Stimulated activated CD8-positive, alpha-beta memory T cell treated with anti-CD3 and anti-CD28 coated beads, Interleukin-15, amount 100 ng/mL, for 48 hours (primary cell): ENCODE data around the gene NR4A1.

ENCODE experiments used
- DNase-seq, 2 donors: peaks; one replicate each; pipeline ENCODE4 v3.0.0-alpha.2; 2020; ENCODE audit warnings: low read depth in 2 of 2

Gene NR4A1

DNA sequence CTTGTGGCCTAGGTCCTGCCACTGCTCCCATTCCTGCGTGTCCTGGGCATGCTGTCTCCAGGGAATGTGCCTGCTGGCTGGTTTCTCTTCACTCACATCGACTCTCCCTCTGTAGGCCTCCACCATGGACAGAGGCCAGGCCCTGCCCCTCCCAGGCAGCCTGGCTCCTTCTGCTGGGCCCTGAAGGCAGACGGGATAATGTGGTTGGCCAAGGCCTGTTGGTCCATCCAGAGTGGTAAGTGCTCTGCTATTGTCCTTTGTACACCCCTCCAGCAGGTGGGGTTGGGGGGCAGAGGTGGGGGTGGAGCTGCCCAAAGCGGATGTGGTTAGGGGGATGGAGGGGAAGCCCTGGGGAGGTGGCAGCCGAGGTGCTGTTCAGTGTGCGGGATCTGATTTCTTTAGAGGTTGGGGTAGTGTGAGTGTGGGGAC lies 9.5 kb upstream of the NR4A1 start:
- no peak for DNase-seq

DNA sequence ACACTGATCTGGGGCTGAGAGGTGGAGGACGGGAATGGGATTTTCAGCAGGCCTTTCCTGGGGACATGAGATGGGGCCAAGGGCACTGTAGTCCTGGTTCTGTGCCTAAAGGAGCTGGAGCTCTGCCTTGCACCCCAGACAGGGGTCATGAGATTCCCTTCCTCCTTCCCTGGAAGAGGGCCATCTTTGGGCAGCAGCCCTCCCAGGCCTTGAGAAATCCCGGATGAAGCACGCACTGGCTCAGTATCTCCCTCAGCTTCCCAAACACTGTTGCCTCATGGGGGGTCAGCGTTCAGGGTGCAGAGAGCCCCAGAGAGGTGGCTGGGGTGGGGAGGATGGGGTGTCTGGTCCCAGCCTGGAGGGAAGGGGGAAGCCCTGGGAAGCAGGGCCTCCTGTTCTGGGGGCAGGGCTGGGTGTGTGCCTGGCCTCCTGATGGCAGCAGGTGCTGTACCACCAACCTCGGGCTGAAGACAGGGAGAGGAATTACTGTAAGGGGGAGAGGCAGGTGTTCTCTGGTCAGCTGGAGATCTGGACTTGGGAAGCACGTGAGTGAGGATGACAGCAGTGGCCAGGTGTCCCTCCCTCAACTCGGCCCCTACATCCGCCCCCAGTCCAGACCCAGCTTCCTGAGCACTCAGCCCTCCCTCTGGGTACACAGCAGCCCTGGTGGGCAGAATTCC lies 8.4 kb upstream of the NR4A1 start:
- DNase-seq: no peak

DNA sequence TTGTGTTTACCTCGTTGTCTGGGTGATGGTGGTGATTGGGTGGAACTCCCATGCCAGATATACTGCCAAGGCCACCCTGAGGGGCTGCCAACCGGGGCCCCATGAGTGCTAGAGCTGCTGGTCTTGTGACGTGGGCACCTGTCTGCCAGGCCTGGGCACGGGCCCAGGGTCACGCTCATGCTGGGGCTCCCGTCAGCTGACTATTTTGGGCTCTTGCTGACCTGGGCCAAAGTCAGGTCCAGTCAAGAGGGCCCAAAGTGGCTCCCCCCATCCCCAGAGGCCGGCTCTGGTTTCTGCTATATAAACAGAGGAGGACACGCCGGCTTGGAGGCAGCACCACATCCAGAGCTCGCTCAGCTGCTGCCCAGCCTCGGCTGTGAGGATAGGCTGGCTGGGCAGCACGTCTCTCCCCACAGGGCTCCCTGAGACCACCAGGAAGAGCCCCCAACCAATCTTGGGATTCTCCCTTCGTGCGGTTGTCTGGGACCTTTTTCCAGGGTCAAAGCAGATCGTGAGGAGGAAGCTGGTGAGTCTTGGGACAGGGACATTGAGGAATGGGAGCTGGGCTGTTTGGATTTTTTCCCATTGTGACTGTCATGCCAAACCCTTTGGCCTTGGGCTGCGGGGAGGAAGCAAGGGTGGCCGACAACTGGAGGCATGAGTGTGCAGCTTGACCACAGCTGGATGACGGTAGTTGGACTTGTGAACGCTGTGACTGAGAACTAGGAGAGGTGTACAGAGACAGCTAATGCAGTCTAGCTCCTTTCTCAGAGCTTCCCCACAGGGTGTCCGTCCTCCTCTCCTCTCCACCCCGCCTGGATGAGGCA lies 7.6 kb upstream of the NR4A1 start:
- DNase-seq: no peak

GRCh38 chr12:52044292-52044983 lies 6.8 kb upstream of the NR4A1 start:
- DNase-seq: no peak

GRCh38 chr12:52045794-52046199 lies 5.4 kb upstream of the NR4A1 start:
- DNase-seq: no peak

DNA sequence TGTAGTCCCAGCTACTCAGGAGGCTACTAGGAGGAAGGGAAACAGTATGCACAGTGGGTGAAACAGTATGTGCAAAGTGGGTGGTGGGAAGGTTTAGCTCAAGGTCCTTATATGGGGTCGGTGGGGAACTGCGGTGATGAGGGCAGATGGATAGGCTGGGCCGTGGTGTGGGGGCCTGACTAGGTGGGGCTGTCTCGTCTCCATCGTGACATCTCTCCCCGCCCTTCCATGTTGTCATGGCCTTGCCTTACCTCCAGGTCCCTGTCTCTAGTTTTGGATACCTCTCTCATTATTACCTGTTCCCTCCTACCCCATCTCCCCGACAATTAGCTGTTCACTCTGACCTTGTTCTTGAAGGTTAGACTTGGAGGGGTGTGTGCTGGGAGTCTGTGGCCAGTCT lies 4.4 kb upstream of the NR4A1 start:
- DNase-seq: no peak

GRCh38 chr12:52049286-52049685 lies 2.0 kb upstream of the NR4A1 start:
- no peak for DNase-seq

DNA sequence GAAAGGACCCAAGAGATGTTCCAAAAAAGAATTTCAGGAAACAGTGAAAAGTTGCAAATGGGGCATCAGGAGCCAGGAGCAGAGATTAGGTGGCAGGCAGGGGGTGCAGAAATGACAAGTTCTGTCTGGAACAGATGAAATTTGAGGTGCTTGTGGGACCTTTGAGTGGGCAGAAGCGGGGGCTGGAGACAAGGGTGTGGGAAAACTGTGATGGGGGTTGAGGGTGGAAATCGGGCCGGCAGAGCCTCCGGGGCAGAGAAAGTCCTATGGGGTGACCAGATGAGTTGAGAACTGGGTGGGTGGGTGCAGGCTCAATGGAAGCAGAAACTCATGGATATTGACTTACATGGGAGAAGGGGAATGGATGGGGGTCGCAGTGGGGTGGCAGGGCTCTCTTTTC lies 1.6 kb upstream of the NR4A1 start:
- no peak for DNase-seq

- DNase-seq: no peak
Measured at GRCh38 chr12:52050116-52050757, 1.0 kb upstream of the NR4A1 start.

GRCh38 chr12:52052468-52053186 lies 1.4 kb downstream of the NR4A1 start:
- no peak for DNase-seq

- DNase-seq: no peak
Measured at GRCh38 chr12:52053536-52054209, 2.4 kb downstream of the NR4A1 start.

GRCh38 chr12:52054231-52054832 lies 3.1 kb downstream of the NR4A1 start:
- DNase-seq: no peak

DNA sequence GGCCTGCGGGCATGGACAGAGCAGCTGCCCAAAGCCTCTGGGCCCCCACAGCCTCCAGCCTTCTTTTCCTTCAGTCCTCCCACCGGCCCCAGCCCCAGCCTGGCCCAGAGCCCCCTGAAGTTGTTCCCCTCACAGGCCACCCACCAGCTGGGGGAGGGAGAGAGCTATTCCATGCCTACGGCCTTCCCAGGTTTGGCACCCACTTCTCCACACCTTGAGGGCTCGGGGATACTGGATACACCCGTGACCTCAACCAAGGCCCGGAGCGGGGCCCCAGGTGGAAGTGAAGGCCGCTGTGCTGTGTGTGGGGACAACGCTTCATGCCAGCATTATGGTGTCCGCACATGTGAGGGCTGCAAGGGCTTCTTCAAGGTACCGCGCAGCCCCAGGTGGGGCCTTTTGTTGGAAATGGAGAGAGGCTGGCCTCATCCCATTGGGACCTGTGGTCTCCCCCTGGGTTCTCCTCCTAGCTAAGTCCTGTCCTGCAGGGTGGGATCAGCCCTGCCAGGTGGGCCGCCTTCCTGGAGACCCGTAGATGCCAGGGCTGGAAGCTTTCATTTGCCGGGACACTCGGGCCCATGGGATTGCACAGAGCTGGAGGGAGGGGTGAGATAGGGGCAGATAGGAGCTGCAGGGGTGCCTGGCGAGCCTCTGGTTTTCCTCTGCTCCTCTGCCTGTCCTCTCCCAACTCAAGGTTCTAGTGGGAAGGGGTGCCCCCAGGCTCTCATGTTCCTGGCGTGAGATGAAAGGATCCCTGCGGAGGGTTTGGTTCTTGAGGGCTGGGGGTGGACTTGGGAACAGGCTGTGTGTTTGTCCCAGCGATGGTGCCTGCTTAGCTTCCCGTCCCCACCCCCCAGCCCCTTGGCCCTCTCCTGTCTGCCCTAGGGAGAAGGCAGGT lies 3.8 kb downstream of the NR4A1 start:
- no peak for DNase-seq

DNA sequence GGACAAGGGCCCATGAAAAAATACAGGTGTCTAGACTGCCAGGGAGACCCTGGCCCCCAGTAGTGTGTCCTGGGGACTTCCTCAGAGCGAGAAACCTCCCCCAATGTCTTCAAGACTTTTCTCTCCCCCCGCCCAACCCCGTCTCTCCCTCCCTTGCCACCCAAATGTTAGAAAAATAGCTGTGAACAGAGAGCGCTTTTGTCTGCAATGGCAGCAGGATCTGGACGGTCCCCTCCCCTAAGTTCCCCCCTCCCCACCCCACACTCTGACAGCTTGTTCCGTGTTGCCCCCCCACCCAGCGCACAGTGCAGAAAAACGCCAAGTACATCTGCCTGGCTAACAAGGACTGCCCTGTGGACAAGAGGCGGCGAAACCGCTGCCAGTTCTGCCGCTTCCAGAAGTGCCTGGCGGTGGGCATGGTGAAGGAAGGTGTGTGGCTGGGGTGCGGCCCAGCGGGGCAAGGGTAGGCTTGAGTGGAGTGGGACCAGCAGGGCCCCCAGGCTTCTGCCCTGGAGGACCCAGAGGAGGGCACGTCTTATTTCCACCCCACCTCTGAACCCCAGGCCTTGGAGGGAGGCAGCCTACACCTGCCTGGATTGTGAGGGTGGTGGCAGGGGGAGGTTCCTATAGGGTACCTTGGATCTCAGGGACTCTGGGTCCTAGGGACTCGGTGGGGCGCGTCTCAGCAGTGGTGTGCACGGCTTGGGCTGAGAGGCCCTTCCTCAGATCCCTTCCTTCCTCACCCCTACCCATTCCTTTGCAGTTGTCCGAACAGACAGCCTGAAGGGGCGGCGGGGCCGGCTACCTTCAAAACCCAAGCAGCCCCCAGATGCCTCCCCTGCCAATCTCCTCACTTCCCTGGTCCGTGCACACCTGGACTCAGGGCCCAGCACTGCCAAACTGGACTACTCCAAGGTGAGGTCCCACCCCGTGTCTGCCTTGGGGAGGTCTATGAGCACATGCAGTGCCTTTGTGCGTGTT lies 4.8 kb downstream of the NR4A1 start:
- no peak for DNase-seq

- no peak for DNase-seq
Measured at GRCh38 chr12:52056801-52057637, 5.8 kb downstream of the NR4A1 start.

GRCh38 chr12:52057638-52058576 lies 6.7 kb downstream of the NR4A1 start:
- no peak for DNase-seq
